ENCODE measurements around the gene KIF4A. TPM values are rescaled to one million over a fixed set of nuclear protein-coding genes. Genes with fewer than 3 reads are reported as not detected.
A peak's percentile ranks its signal among the peaks of the same experiment; 100 is the strongest.

The KIF4A gene
- total and polyA plus RNA-seq, 10 donors, result 0.41 to 6.0 (median 2.3) TPM

- Histone ChIP-seq H3K36me3 (no peaks in the 10 kb centered on the region), H3K27me3 (replicated peaks in 1 of 7) (peaks cover 0 to 34% (median 1%) of the 10 kb centered on the region in 7 donors), H3K27ac (no peak overlapping the region), H3K4me3 (no peak overlapping the region), H3K9me3 (no peaks in the 10 kb centered on the region), H3K4me1 (peaks cover 0 to 18% (median 9%) of the 10 kb centered on the region in 6 donors)
- TF ChIP-seq POLR2AphosphoS5 (IDR thresholded peaks at IDR 0.05), result no peak
- no peak for TF ChIP-seq POLR2A (IDR thresholded peaks at IDR 0.05)
- no peak for TF ChIP-seq CTCF (IDR thresholded peaks at IDR 0.05 in 8 of 11, conservative IDR thresholded peaks at IDR 0.05 in 3 of 11)
- no peak for DNase-seq
- 64 to 83% (median 81%) methylated on average over 8 of the region's 8 CpGs for WGBS, 5 donors
- intact Hi-C loops (cut with DNase I; ENCODE audit: low total_unique reads), result no loop called here
Observed at GRCh38 chrX:70437921-70438665, 148.2 kb downstream of the KIF4A start.

- TF ChIP-seq CTCF (IDR thresholded peaks at IDR 0.05 in 8 of 11, conservative IDR thresholded peaks at IDR 0.05 in 3 of 11) (no peak), POLR2A (IDR thresholded peaks at IDR 0.05) (no peak), POLR2AphosphoS5 (IDR thresholded peaks at IDR 0.05) (no peak)
- intact Hi-C loops (cut with DNase I; ENCODE audit: low total_unique reads), result no loop called here
- no peak for DNase-seq
- Histone ChIP-seq H3K36me3 (no peaks in the 10 kb centered on the region), H3K27me3 (replicated peaks in 1 of 7) (peaks cover 0 to 43% (median 4%) of the 10 kb centered on the region in 7 donors), H3K9me3 (no peaks in the 10 kb centered on the region), H3K27ac (no peak overlapping the region), H3K4me3 (no peak overlapping the region), H3K4me1 (peaks cover 0 to 12% (median 4%) of the 10 kb centered on the region in 6 donors)
- 11 to 50% (median 18%) methylated on average over 1 of the region's 1 CpG for WGBS, 5 donors
Observed at GRCh38 chrX:70439016-70439415, 149.1 kb downstream of the KIF4A start.

GRCh38 chrX:70442224-70442623, 152.3 kb downstream of the KIF4A start:
- intact Hi-C loops (cut with DNase I; ENCODE audit: low total_unique reads), result no loop called here
- DNase-seq, result no peak
- H3K4me1 ChIP-seq, result peaks cover 0 to 10% (median 0%) of the 10 kb centered on the region in 6 donors
- H3K27me3 ChIP-seq (replicated peaks in 1 of 7), result peaks cover 0 to 37% (median 14%) of the 10 kb centered on the region in 7 donors
- WGBS, 5 donors, result 55 to 68% (median 62%) methylated on average over 6 of the region's 6 CpGs
- no peak overlapping the region for H3K27ac ChIP-seq
- H3K36me3 ChIP-seq, result no peaks in the 10 kb centered on the region
- TF ChIP-seq POLR2AphosphoS5 (IDR thresholded peaks at IDR 0.05) (no peak), CTCF (IDR thresholded peaks at IDR 0.05 in 8 of 11, conservative IDR thresholded peaks at IDR 0.05 in 3 of 11) (no peak), POLR2A (IDR thresholded peaks at IDR 0.05) (no peak)
- H3K9me3 ChIP-seq, result no peaks in the 10 kb centered on the region
- H3K4me3 ChIP-seq, result no peak overlapping the region

- peaks cover 0 to 10% (median 0%) of the 10 kb centered on the region in 6 donors for H3K4me1 ChIP-seq
- peaks cover 0 to 37% (median 14%) of the 10 kb centered on the region in 7 donors for H3K27me3 ChIP-seq (replicated peaks in 1 of 7)
- no peaks in the 10 kb centered on the region for H3K9me3 ChIP-seq
- 8 to 57% (median 25%) methylated on average over 4 to 21 of the region's 21 CpGs for WGBS, 5 donors
- H3K27ac ChIP-seq, result peak within 1 kb of the TSS in 1 of 8 donors; percentile 35
- TF ChIP-seq POLR2A (IDR thresholded peaks at IDR 0.05) (no peak), POLR2AphosphoS5 (IDR thresholded peaks at IDR 0.05) (no peak), CTCF (IDR thresholded peaks at IDR 0.05 in 8 of 11, conservative IDR thresholded peaks at IDR 0.05 in 3 of 11) (no peak)
- H3K36me3 ChIP-seq, result no peaks in the 10 kb centered on the region
- H3K4me3 ChIP-seq, result peak within 1 kb of the TSS; percentile 9 to 67 (median 34)
- intact Hi-C loops (cut with DNase I; ENCODE audit: low total_unique reads), result no loop called here
- no peak for DNase-seq
Observed at GRCh38 chrX:70444326-70444945, 154.5 kb downstream of the KIF4A start, which contains the start of gene DLG3. TSS of gene DLG3 (plus strand) at chrX:70444835. CDS start at chrX:70445202, 367 bp downstream.
